ENCODE data around the gene GSG1L2.

GSG1L2 gene

GRCh38 chr17:9821921-9822320 lies at the start of gene GSG1L2:
GSG1L2 (minus strand) TSS chr17:9822079; CDS start chr17:9822071, 8 bp downstream.
- no peak for TF ChIP-seq GATA1 (IDR thresholded peaks at IDR 0.05; ENCODE audit: low read depth, low read length)
- no peak for TF ChIP-seq POLR2A (IDR thresholded peaks at IDR 0.05; ENCODE audit: low read length)

GRCh38 chr17:9868552-9868951 lies 46.7 kb upstream of the GSG1L2 start:
- no peak for TF ChIP-seq GATA1 (IDR thresholded peaks at IDR 0.05; ENCODE audit: low read depth, low read length)
- no peak for TF ChIP-seq POLR2A (IDR thresholded peaks at IDR 0.05; ENCODE audit: low read length)
- no peak for DNase-seq

More at GRCh38 chr17:9821921-9822320, at the start of gene GSG1L2:
- DNase-seq = no peak

- TF ChIP-seq GATA1 (IDR thresholded peaks at IDR 0.05; ENCODE audit: low read depth, low read length) (no peak), POLR2A (IDR thresholded peaks at IDR 0.05; ENCODE audit: low read length) (no peak)
- DNase-seq = no peak
Observed at GRCh38 chr17:9865586-9865985, 43.7 kb upstream of the GSG1L2 start.

- TF ChIP-seq GATA1 (IDR thresholded peaks at IDR 0.05; ENCODE audit: low read depth, low read length) (no peak), POLR2A (IDR thresholded peaks at IDR 0.05; ENCODE audit: low read length) (no peak)
- DNase-seq = no peak
Observed at GRCh38 chr17:9862949-9863348, 41.1 kb upstream of the GSG1L2 start.

- TF ChIP-seq POLR2A (IDR thresholded peaks at IDR 0.05; ENCODE audit: low read length) (no peak), GATA1 (IDR thresholded peaks at IDR 0.05; ENCODE audit: low read depth, low read length) (no peak)
- DNase-seq = no peak
Observed at GRCh38 chr17:9862220-9862619, 40.3 kb upstream of the GSG1L2 start.

- no peak for DNase-seq
Observed at GRCh38 chr17:9860851-9861250, 39.0 kb upstream of the GSG1L2 start.

GRCh38 chr17:9859781-9860180 lies 37.9 kb upstream of the GSG1L2 start:
- TF ChIP-seq GATA1 (IDR thresholded peaks at IDR 0.05; ENCODE audit: low read depth, low read length) = no peak
- no peak for TF ChIP-seq POLR2A (IDR thresholded peaks at IDR 0.05; ENCODE audit: low read length)
- DNase-seq = no peak

More at GRCh38 chr17:9860851-9861250, 39.0 kb upstream of the GSG1L2 start:
- TF ChIP-seq GATA1 (IDR thresholded peaks at IDR 0.05; ENCODE audit: low read depth, low read length) (no peak), POLR2A (IDR thresholded peaks at IDR 0.05; ENCODE audit: low read length) (no peak)

GRCh38 chr17:9855036-9855435 lies 33.2 kb upstream of the GSG1L2 start:
- no peak for DNase-seq
- TF ChIP-seq POLR2A (IDR thresholded peaks at IDR 0.05; ENCODE audit: low read length) (no peak), GATA1 (IDR thresholded peaks at IDR 0.05; ENCODE audit: low read depth, low read length) (no peak)

- no peak for DNase-seq
- TF ChIP-seq POLR2A (IDR thresholded peaks at IDR 0.05; ENCODE audit: low read length) (no peak), GATA1 (IDR thresholded peaks at IDR 0.05; ENCODE audit: low read depth, low read length) (no peak)
Observed at GRCh38 chr17:9854255-9854654, 32.4 kb upstream of the GSG1L2 start.

- no peak for DNase-seq
- TF ChIP-seq POLR2A (IDR thresholded peaks at IDR 0.05; ENCODE audit: low read length) (no peak), GATA1 (IDR thresholded peaks at IDR 0.05; ENCODE audit: low read depth, low read length) (no peak)
Observed at GRCh38 chr17:9850151-9850550, 28.3 kb upstream of the GSG1L2 start.

- TF ChIP-seq GATA1 (IDR thresholded peaks at IDR 0.05; ENCODE audit: low read depth, low read length) = no peak
- no peak for TF ChIP-seq POLR2A (IDR thresholded peaks at IDR 0.05; ENCODE audit: low read length)
- no peak for DNase-seq
Observed at GRCh38 chr17:9845306-9845705, 23.4 kb upstream of the GSG1L2 start.

GRCh38 chr17:9844153-9844552 lies 22.3 kb upstream of the GSG1L2 start:
- TF ChIP-seq POLR2A (IDR thresholded peaks at IDR 0.05; ENCODE audit: low read length) (no peak), GATA1 (IDR thresholded peaks at IDR 0.05; ENCODE audit: low read depth, low read length) (no peak)
- no peak for DNase-seq

GRCh38 chr17:9843152-9844010 lies 21.5 kb upstream of the GSG1L2 start:
- DNase-seq = no peak
- TF ChIP-seq GATA1 (IDR thresholded peaks at IDR 0.05; ENCODE audit: low read depth, low read length) = no peak
- no peak for TF ChIP-seq POLR2A (IDR thresholded peaks at IDR 0.05; ENCODE audit: low read length)

GRCh38 chr17:9842057-9842758 lies 20.3 kb upstream of the GSG1L2 start:
- no peak for DNase-seq

More at GRCh38 chr17:9842057-9842758, 20.3 kb upstream of the GSG1L2 start:
- TF ChIP-seq POLR2A (IDR thresholded peaks at IDR 0.05; ENCODE audit: low read length) (no peak), GATA1 (IDR thresholded peaks at IDR 0.05; ENCODE audit: low read depth, low read length) (no peak)

Measured in erythroblast (primary cell).